Neural cell (in vitro differentiated cells): ENCODE data around the gene AP2A2. TPM values are rescaled to one million over a fixed set of nuclear protein-coding genes. Genes with fewer than 3 reads are reported as not detected.

Experiments
- H2AFZ ChIP-seq: fragments of 200-600, 300-800 bp; sonication (generic), shearing (Covaris generic); 2 replicates; pipeline ENCODE4 v1.6.0; 2014; ENCODE audit warnings: low read depth, mild to moderate bottlenecking, antibody characterized with exemption, low read length, moderate library complexity
- H3F3A ChIP-seq: fragments of 200-600 bp; shearing (Covaris generic); 2 replicates; pipeline ENCODE4 v1.6.1; 2016; ENCODE audit warnings: mild to moderate bottlenecking, moderate library complexity, mixed read lengths, antibody characterized with exemption, low read length; ENCODE audit not compliant: insufficient read depth, poor library complexity, severe bottlenecking
- H3K27ac ChIP-seq: fragments of 200-600, 300-800 bp; sonication (generic), shearing (Covaris generic); 2 replicates; pipeline ENCODE4 v1.5.1; 2014; ENCODE audit warnings: mild to moderate bottlenecking, low read length, moderate library complexity
- H3K27me3 ChIP-seq: fragments of 300-800, 200-600 bp; sonication (generic), shearing (Covaris generic); 2 replicates; pipeline ENCODE4 v1.6.0; 2014; ENCODE audit warnings: mild to moderate bottlenecking, low read depth, low read length, moderate library complexity; ENCODE audit not compliant: insufficient read depth
- H3K36me3 ChIP-seq: fragments of 300-800, 200-600 bp; sonication (generic), shearing (Covaris generic); 2 replicates; pipeline ENCODE4 v1.5.1; 2014; ENCODE audit warnings: mild to moderate bottlenecking, antibody characterized with exemption, low read length, moderate library complexity; ENCODE audit not compliant: insufficient read depth
- H3K4me2 ChIP-seq: fragments of 300-800, 200-600 bp; sonication (generic), shearing (Covaris generic); 2 replicates; pipeline ENCODE4 v1.6.0; 2014; ENCODE audit warnings: mild to moderate bottlenecking, low read length
- H3K4me3 ChIP-seq: fragments of 300-800, 200-600 bp; sonication (generic), shearing (Covaris generic); 2 replicates; pipeline ENCODE4 v1.5.1; 2014; ENCODE audit warnings: mild to moderate bottlenecking, low read length, moderate library complexity
- H3K79me2 ChIP-seq: fragments of 200-600 bp; shearing (Covaris generic); replicated peaks from 2 replicates; pipeline ENCODE4 v1.6.0; 2014; ENCODE audit warnings: mild to moderate bottlenecking, low read length, moderate library complexity; ENCODE audit not compliant: insufficient read depth
- H3K9ac ChIP-seq: fragments of 300-800, 200-600 bp; sonication (generic), shearing (Covaris generic); 2 replicates; pipeline ENCODE4 v1.6.1; 2016; ENCODE audit warnings: mild to moderate bottlenecking, low read length, mixed read lengths
- H3K9me2 ChIP-seq: fragments of 200-600 bp; shearing (Covaris generic); 2 replicates; pipeline ENCODE4 v1.6.1; 2016; ENCODE audit warnings: mild to moderate bottlenecking, low read length, mixed read lengths; ENCODE audit not compliant: insufficient read depth
- H3K9me3 ChIP-seq: fragments of 200-600, 300-800 bp; sonication (generic), shearing (Covaris generic); 2 replicates; pipeline ENCODE4 v1.6.1; 2016; ENCODE audit warnings: mild to moderate bottlenecking, mixed run types, low read length, moderate library complexity, mixed read lengths
- H4K20me1 ChIP-seq: fragments of 200-600 bp; shearing (Covaris generic); 2 replicates; pipeline ENCODE4 v1.6.1; 2016; ENCODE audit warnings: mild to moderate bottlenecking, mixed run types; ENCODE audit not compliant: insufficient read depth
- CTCF ChIP-seq: fragments of 450-650 bp; IDR thresholded peaks from 2 replicates; pipeline ENCODE4 v1.5.1; 2014; ENCODE audit warnings: antibody characterized with exemption, mild to moderate bottlenecking, moderate library complexity; ENCODE audit not compliant: poor library complexity, severe bottlenecking
- EP300 ChIP-seq: fragments of 450-650 bp; conservative IDR thresholded peaks from 2 replicates; pipeline ENCODE4 v1.6.1; 2014; ENCODE audit warnings: antibody characterized with exemption, mild to moderate bottlenecking, moderate library complexity; ENCODE audit not compliant: poor library complexity, severe bottlenecking
- EZH2 ChIP-seq: fragments of 200-600, 300-800 bp; shearing (Covaris generic), sonication (generic); IDR thresholded peaks from 2 replicates; pipeline ENCODE4 v1.6.1; 2014; ENCODE audit warnings: antibody characterized with exemption, low read length, borderline replicate concordance, mild to moderate bottlenecking; ENCODE audit not compliant: insufficient read depth, poor library complexity, severe bottlenecking
- MXI1 ChIP-seq: fragments of 450-650 bp; conservative IDR thresholded peaks from 2 replicates; pipeline ENCODE4 v1.6.1; 2014; ENCODE audit warnings: antibody characterized with exemption, mild to moderate bottlenecking; ENCODE audit not compliant: poor library complexity, severe bottlenecking
- POLR2AphosphoS5 ChIP-seq: IDR thresholded peaks from 2 replicates; pipeline ENCODE4 v1.6.1; 2012
- RAD21 ChIP-seq: fragments of 450-650 bp; conservative IDR thresholded peaks from 2 replicates; pipeline ENCODE4 v1.6.1; 2014; ENCODE audit warnings: antibody characterized with exemption, mild to moderate bottlenecking, moderate library complexity
- REST ChIP-seq: IDR thresholded peaks from 2 replicates; pipeline ENCODE4 v1.6.1; 2012; ENCODE audit warnings: borderline replicate concordance
- SMC3 ChIP-seq: fragments of 450-650 bp; conservative IDR thresholded peaks from 2 replicates; pipeline ENCODE4 v1.6.1; 2014; ENCODE audit warnings: antibody characterized with exemption, mild to moderate bottlenecking, moderate library complexity; ENCODE audit not compliant: poor library complexity
- TAF1 ChIP-seq: IDR thresholded peaks from 2 replicates; pipeline ENCODE4 v1.6.1; 2012; ENCODE audit warnings: low read depth
- polyA plus RNA-seq: library from polyadenylated mRNA; depleted of rRNA; stranded (reverse); fragments of >200 nt; gene quantifications from 2 replicates; pipeline ENCODE4 v1.2.3, GENCODE V29; 2014

Gene AP2A2
- polyA plus RNA-seq, 1 donor from 2014 or later: 46.5 TPM

GRCh38 chr11:985406-985805, 59.7 kb downstream of the AP2A2 start:
- TF ChIP-seq TAF1 (no peak), REST (no peak), POLR2AphosphoS5 (no peak), EP300 (no peak), CTCF (no peak), EZH2 (no peak), SMC3 (no peak), RAD21 (no peak)
- Histone ChIP-seq H3K9me2 (no peaks in the 10 kb centered on the region), H3K4me3 (no peak overlapping the region), H3K27me3 (no peaks in the 10 kb centered on the region), H3K9ac (no peak overlapping the region), H3K36me3 (no peaks in the 10 kb centered on the region), H3K4me2 (no peak overlapping the region), H4K20me1 (no peaks in the 10 kb centered on the region), H3K79me2 (no peaks in the 10 kb centered on the region), H2AFZ (no peak overlapping the region), H3F3A (no peaks in the 10 kb centered on the region), H3K9me3 (no peaks in the 10 kb centered on the region), H3K27ac (no peak overlapping the region)

- Histone ChIP-seq H3F3A (no peaks in the 10 kb centered on the region), H2AFZ (no peak overlapping the region), H3K9ac (no peak overlapping the region), H3K36me3 (no peaks in the 10 kb centered on the region), H3K9me2 (no peaks in the 10 kb centered on the region), H3K27me3 (no peaks in the 10 kb centered on the region), H3K4me3 (no peak overlapping the region), H3K79me2 (no peaks in the 10 kb centered on the region), H4K20me1 (no peaks in the 10 kb centered on the region), H3K9me3 (no peaks in the 10 kb centered on the region), H3K4me2 (no peak overlapping the region), H3K27ac (no peak overlapping the region)
- TF ChIP-seq POLR2AphosphoS5 (no peak), EP300 (no peak), REST (no peak), EZH2 (no peak), RAD21 (no peak), MXI1 (no peak), SMC3 (no peak), CTCF (no peak), TAF1 (no peak)
Observed at GRCh38 chr11:985848-986247, 60.2 kb downstream of the AP2A2 start.
